ENCODE results near the gene GYS1. TPM values are rescaled to one million over a fixed set of nuclear protein-coding genes. Genes with fewer than 3 reads are reported as not detected.

GYS1 gene
- total RNA-seq, 1 donor from 2014 or later: 25.5 TPM

GRCh38 chr19:48967346-48968178 is 25.5 kb downstream of the GYS1 start:
- TF ChIP-seq CTCF (IDR thresholded peaks at IDR 0.05; ENCODE audit: insufficient read depth, low read length, severe bottlenecking): no peak
- Histone ChIP-seq H3K27me3 (ENCODE audit: control insufficient read depth, insufficient read depth, low read length) (no peaks in the 10 kb centered on the region), H3K36me3 (ENCODE audit: control insufficient read depth, insufficient read depth, low read length) (peaks cover 13% of the 10 kb centered on the region), H3K4me3 (ENCODE audit: low read depth, low read length) (no peak overlapping the region)
- FAIRE-seq: no peak
- DNase-seq (ENCODE audit: low read depth): peak; percentile 29

- FAIRE-seq: no peak
Measured at GRCh38 chr19:48966541-48967345, 26.4 kb downstream of the GYS1 start.

GRCh38 chr19:48965806-48966540 is 27.1 kb downstream of the GYS1 start:
- FAIRE-seq: no peak
- Histone ChIP-seq H3K36me3 (ENCODE audit: control insufficient read depth, insufficient read depth, low read length) (peaks cover 13% of the 10 kb centered on the region), H3K27me3 (ENCODE audit: control insufficient read depth, insufficient read depth, low read length) (no peaks in the 10 kb centered on the region), H3K4me3 (ENCODE audit: low read depth, low read length) (peak overlapping the region; percentile 85)
- DNase-seq (ENCODE audit: low read depth): peak; percentile 79
- TF ChIP-seq CTCF (IDR thresholded peaks at IDR 0.05; ENCODE audit: insufficient read depth, low read length, severe bottlenecking): no peak

More at GRCh38 chr19:48966541-48967345, 26.4 kb downstream of the GYS1 start:
- Histone ChIP-seq H3K4me3 (ENCODE audit: low read depth, low read length) (peak overlapping the region; percentile 85), H3K36me3 (ENCODE audit: control insufficient read depth, insufficient read depth, low read length) (peaks cover 13% of the 10 kb centered on the region), H3K27me3 (ENCODE audit: control insufficient read depth, insufficient read depth, low read length) (no peaks in the 10 kb centered on the region)
- no peak for TF ChIP-seq CTCF (IDR thresholded peaks at IDR 0.05; ENCODE audit: insufficient read depth, low read length, severe bottlenecking)
- DNase-seq (ENCODE audit: low read depth): no peak

- TF ChIP-seq CTCF (IDR thresholded peaks at IDR 0.05; ENCODE audit: insufficient read depth, low read length, severe bottlenecking): no peak
- no peak for FAIRE-seq
- peak; percentile 73 for DNase-seq (ENCODE audit: low read depth)
- Histone ChIP-seq H3K36me3 (ENCODE audit: control insufficient read depth, insufficient read depth, low read length) (peaks cover 10% of the 10 kb centered on the region), H3K27me3 (ENCODE audit: control insufficient read depth, insufficient read depth, low read length) (no peaks in the 10 kb centered on the region), H3K4me3 (ENCODE audit: low read depth, low read length) (peak within 1 kb of the TSS; percentile 85)
Measured at GRCh38 chr19:48965040-48965805, 27.9 kb downstream of the GYS1 start, which contains the start of gene FTL. Gene FTL, plus strand, starts transcription at chr19:48965309. Its CDS starts 199 bp downstream, at chr19:48965508.
